ENCODE measurements around the gene PLPP1. TPM values are rescaled to one million over a fixed set of nuclear protein-coding genes. Genes with fewer than 3 reads are reported as not detected.

PLPP1 gene
- total and polyA plus RNA-seq, 4 donors, result 23.4 to 149 (median 68.7) TPM

GRCh38 chr5:55583578-55583977 is 48.8 kb upstream of the PLPP1 start (continued):
- TF ChIP-seq REST (IDR thresholded peaks at IDR 0.05), result no peak
- TF ChIP-seq ATF3 (IDR thresholded peaks at IDR 0.05), result no peak

GRCh38 chr5:55582256-55582655 is 47.5 kb upstream of the PLPP1 start:
- no peak overlapping the region for H3K27ac ChIP-seq (ENCODE audit: low read depth in 1 of 2, low read length in 2 of 2)

More at GRCh38 chr5:55582256-55582655, 47.5 kb upstream of the PLPP1 start:
- Histone ChIP-seq H3K27me3 (ENCODE audit: control insufficient read depth in 4 of 4, insufficient read depth in 4 of 4, low read length in 3 of 4) (no peaks in the 10 kb centered on the region), H3K4me3 (ENCODE audit: low read depth in 1 of 3, low read length in 3 of 3) (no peak overlapping the region), H3K9ac (ENCODE audit: low read depth in 1 of 2, low read length in 2 of 2) (no peak overlapping the region), H3K36me3 (ENCODE audit: control insufficient read depth in 4 of 4, insufficient read depth in 3 of 4, low read depth in 1 of 4, low read length in 3 of 4) (no peaks in the 10 kb centered on the region), H3K4me1 (ENCODE audit: control insufficient read depth in 4 of 4, insufficient read depth in 4 of 4, low read length in 3 of 4) (peaks cover 0 to 9% (median 6%) of the 10 kb centered on the region in 4 donors), H3K9me3 (ENCODE audit: control insufficient read depth in 4 of 4, low read length in 3 of 4) (no peaks in the 10 kb centered on the region)
- DNase-seq (ENCODE audit: low spot score), result no peak
- 64% methylated on average over 2 of the region's 2 CpGs for WGBS
- TF ChIP-seq ATF3 (IDR thresholded peaks at IDR 0.05), result no peak
- no peak for TF ChIP-seq NR2F2 (IDR thresholded peaks at IDR 0.05)
- no peak for TF ChIP-seq GABPA (IDR thresholded peaks at IDR 0.05 in 1 of 2, conservative IDR thresholded peaks at IDR 0.05 in 1 of 2)
- TF ChIP-seq RXRA (IDR thresholded peaks at IDR 0.05), result no peak
- TF ChIP-seq ZBTB33 (IDR thresholded peaks at IDR 0.05), result no peak
- no peak for TF ChIP-seq MAX (IDR thresholded peaks at IDR 0.05)
- no peak for TF ChIP-seq RAD21 (IDR thresholded peaks at IDR 0.05)
- no peak for TF ChIP-seq YY1 (IDR thresholded peaks at IDR 0.05)
- no peak for TF ChIP-seq SP1 (IDR thresholded peaks at IDR 0.05)
- TF ChIP-seq FOXA2 (IDR thresholded peaks at IDR 0.05), result no peak
- no peak for TF ChIP-seq CTCF (IDR thresholded peaks at IDR 0.05; ENCODE audit: low read depth, low read length, missing input control)
- TF ChIP-seq REST (IDR thresholded peaks at IDR 0.05), result no peak
